HL-60 (cell line): Measurements from ENCODE around the gene SLC9A3.

ENCODE experiments used
- CTCF ChIP-seq: IDR thresholded peaks from one replicate; pipeline ENCODE4 v1.5.1; 2011; ENCODE audit warnings: low read length, control low read depth, inconsistent platforms; ENCODE audit not compliant: insufficient read depth
- POLR2AphosphoS5 ChIP-seq: IDR thresholded peaks from 2 replicates; pipeline ENCODE4 v1.6.1; 2012; ENCODE audit warnings: low read depth
- TF ChIP-seq, protein P1 (sequence below): IDR thresholded peaks from 2 replicates; pipeline ENCODE4 v1.6.1; 2012; ENCODE audit warnings: low read depth; ENCODE audit not compliant: insufficient replicate concordance

DNA sequence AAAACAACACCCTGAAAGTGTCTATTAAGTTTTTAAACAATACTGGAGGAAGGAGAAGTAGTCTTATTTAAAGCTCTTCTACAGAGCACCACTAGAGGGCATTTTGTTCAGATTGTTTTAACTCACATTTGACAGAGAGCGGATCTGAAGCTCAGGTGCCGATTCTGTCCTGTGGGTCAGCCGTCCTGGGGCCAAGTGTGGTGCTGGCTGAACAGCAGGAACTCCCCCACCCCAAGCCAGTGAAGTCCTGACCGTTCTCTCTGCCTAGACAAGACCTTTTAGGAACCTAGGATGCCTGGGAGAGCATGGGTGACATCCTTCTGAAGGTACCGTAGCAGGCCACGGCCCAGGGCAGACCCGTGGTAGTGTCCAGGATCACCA, 77.4 kb downstream of the SLC9A3 start:
- TF ChIP-seq CTCF (peak; percentile 57), POLR2AphosphoS5 (no peak)
- TF ChIP-seq, protein P1, sequence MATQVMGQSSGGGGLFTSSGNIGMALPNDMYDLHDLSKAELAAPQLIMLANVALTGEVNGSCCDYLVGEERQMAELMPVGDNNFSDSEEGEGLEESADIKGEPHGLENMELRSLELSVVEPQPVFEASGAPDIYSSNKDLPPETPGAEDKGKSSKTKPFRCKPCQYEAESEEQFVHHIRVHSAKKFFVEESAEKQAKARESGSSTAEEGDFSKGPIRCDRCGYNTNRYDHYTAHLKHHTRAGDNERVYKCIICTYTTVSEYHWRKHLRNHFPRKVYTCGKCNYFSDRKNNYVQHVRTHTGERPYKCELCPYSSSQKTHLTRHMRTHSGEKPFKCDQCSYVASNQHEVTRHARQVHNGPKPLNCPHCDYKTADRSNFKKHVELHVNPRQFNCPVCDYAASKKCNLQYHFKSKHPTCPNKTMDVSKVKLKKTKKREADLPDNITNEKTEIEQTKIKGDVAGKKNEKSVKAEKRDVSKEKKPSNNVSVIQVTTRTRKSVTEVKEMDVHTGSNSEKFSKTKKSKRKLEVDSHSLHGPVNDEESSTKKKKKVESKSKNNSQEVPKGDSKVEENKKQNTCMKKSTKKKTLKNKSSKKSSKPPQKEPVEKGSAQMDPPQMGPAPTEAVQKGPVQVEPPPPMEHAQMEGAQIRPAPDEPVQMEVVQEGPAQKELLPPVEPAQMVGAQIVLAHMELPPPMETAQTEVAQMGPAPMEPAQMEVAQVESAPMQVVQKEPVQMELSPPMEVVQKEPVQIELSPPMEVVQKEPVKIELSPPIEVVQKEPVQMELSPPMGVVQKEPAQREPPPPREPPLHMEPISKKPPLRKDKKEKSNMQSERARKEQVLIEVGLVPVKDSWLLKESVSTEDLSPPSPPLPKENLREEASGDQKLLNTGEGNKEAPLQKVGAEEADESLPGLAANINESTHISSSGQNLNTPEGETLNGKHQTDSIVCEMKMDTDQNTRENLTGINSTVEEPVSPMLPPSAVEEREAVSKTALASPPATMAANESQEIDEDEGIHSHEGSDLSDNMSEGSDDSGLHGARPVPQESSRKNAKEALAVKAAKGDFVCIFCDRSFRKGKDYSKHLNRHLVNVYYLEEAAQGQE, result no peak
